Hepatocyte (in vitro differentiated cells): ENCODE results near the gene CDH4. TPM values are rescaled to one million over a fixed set of nuclear protein-coding genes. Genes with fewer than 3 reads are reported as not detected.

Experiments
- DNase-seq: peaks from one replicate; pipeline ENCODE4 v3.0.0-alpha.2; 2016; ENCODE audit warnings: low spot score
- H2AFZ ChIP-seq: fragments of 200-600 bp; sonication (generic); 2 replicates; pipeline ENCODE4 v1.6.0; 2016; ENCODE audit warnings: antibody characterized with exemption, mild to moderate bottlenecking
- H3K27ac ChIP-seq: fragments of 200-600 bp; sonication (generic); 2 replicates; pipeline ENCODE4 v1.5.1; 2016; ENCODE audit warnings: mild to moderate bottlenecking
- H3K27me3 ChIP-seq: fragments of 200-600 bp; sonication (generic); 2 replicates; pipeline ENCODE4 v1.6.1; 2016
- H3K36me3 ChIP-seq: fragments of 200-600 bp; sonication (generic); replicated peaks from 2 replicates; pipeline ENCODE4 v1.5.1; 2016; ENCODE audit warnings: low read depth; ENCODE audit not compliant: insufficient read depth
- H3K4me1 ChIP-seq: fragments of 200-600 bp; sonication (generic); 2 replicates; pipeline ENCODE4 v1.5.1; 2016; ENCODE audit warnings: mild to moderate bottlenecking, moderate library complexity; ENCODE audit not compliant: insufficient read depth
- H3K4me2 ChIP-seq: fragments of 200-600 bp; sonication (generic); 2 replicates; pipeline ENCODE4 v1.6.0; 2016
- H3K4me3 ChIP-seq: fragments of 200-600 bp; sonication (generic); 2 replicates; pipeline ENCODE4 v1.5.1; 2016; ENCODE audit warnings: mild to moderate bottlenecking
- H3K79me2 ChIP-seq: fragments of 200-600 bp; sonication (generic); 2 replicates; pipeline ENCODE4 v1.6.0; 2017; ENCODE audit warnings: mild to moderate bottlenecking
- H3K9me2 ChIP-seq: fragments of 200-600 bp; sonication (generic); replicated peaks from 2 replicates; pipeline ENCODE4 v1.6.0; 2017; ENCODE audit warnings: mild to moderate bottlenecking; ENCODE audit not compliant: insufficient read depth
- H3K9me3 ChIP-seq: fragments of 200-600 bp; sonication (generic); 2 replicates; pipeline ENCODE4 v1.5.1; 2016; ENCODE audit warnings: low read depth, mild to moderate bottlenecking
- H4K20me1 ChIP-seq: fragments of 200-600 bp; sonication (generic); 2 replicates; pipeline ENCODE4 v1.6.0; 2016; ENCODE audit warnings: mild to moderate bottlenecking; ENCODE audit not compliant: insufficient read depth, poor library complexity, severe bottlenecking
- CTCF ChIP-seq: fragments of 200-600 bp; sonication (generic); IDR thresholded peaks from 2 replicates; pipeline ENCODE4 v1.5.1; 2016; ENCODE audit warnings: antibody characterized with exemption, mild to moderate bottlenecking; ENCODE audit not compliant: poor library complexity
- EZH2 ChIP-seq: fragments of 200-600 bp; sonication (generic); IDR thresholded peaks from 2 replicates; pipeline ENCODE4 v1.6.1; 2016; ENCODE audit warnings: antibody characterized with exemption, mild to moderate bottlenecking, borderline replicate concordance
- EZH2phosphoT487 ChIP-seq: fragments of 200-600 bp; sonication (generic); IDR thresholded peaks from one replicate; pipeline ENCODE4 v1.6.1; 2018; ENCODE audit warnings: antibody characterized with exemption, mild to moderate bottlenecking, low read depth, moderate library complexity; ENCODE audit not compliant: unreplicated experiment, severe bottlenecking
- WGBS: methylation state at CpG from one replicate; pipeline ENCODE4 v1.1.6; 2016; ENCODE audit warnings: low lambda C conversion rate; ENCODE audit errors: missing lambda C conversion rate; 5-methylcytosine and 5-hydroxymethylcytosine counted together
- polyA plus RNA-seq: library from polyadenylated mRNA; unstranded; fragments of >200 nt; fragmentation: Nextera tagmentation; extraction: Ambion mirVana; gene quantifications from 2 replicates; pipeline ENCODE4 v1.2.1, GENCODE V29; 2016
- total RNA-seq: library from RNA; depleted of rRNA; stranded (reverse); fragments of >200 nt; gene quantifications from 2 replicates; pipeline ENCODE4 v1.2.3, GENCODE V29; 2014

CDH4 gene
- total and polyA plus RNA-seq, 2 experiments from 2014 or later, result 0.53 to 0.73 TPM

GRCh38 chr20:61932199-61932592 lies 680.1 kb downstream of the CDH4 start:
- no peak for DNase-seq
- TF ChIP-seq EZH2, result no peak
- TF ChIP-seq CTCF, result no peak
- no peak for TF ChIP-seq EZH2phosphoT487
- H3K27me3 ChIP-seq, result no peaks in the 10 kb centered on the region
- H3K79me2 ChIP-seq, result no peaks in the 10 kb centered on the region
- H3K4me3 ChIP-seq, result no peak overlapping the region
- no peaks in the 10 kb centered on the region for H3K9me2 ChIP-seq
- WGBS, result 97% methylated on average over 9 of the region's 9 CpGs
- H3K4me1 ChIP-seq, result no peaks in the 10 kb centered on the region
- no peak overlapping the region for H2AFZ ChIP-seq
- H3K27ac ChIP-seq, result no peak overlapping the region
- no peaks in the 10 kb centered on the region for H3K36me3 ChIP-seq
- H3K4me2 ChIP-seq, result no peak overlapping the region
- no peaks in the 10 kb centered on the region for H3K9me3 ChIP-seq
- H4K20me1 ChIP-seq, result no peaks in the 10 kb centered on the region

DNA sequence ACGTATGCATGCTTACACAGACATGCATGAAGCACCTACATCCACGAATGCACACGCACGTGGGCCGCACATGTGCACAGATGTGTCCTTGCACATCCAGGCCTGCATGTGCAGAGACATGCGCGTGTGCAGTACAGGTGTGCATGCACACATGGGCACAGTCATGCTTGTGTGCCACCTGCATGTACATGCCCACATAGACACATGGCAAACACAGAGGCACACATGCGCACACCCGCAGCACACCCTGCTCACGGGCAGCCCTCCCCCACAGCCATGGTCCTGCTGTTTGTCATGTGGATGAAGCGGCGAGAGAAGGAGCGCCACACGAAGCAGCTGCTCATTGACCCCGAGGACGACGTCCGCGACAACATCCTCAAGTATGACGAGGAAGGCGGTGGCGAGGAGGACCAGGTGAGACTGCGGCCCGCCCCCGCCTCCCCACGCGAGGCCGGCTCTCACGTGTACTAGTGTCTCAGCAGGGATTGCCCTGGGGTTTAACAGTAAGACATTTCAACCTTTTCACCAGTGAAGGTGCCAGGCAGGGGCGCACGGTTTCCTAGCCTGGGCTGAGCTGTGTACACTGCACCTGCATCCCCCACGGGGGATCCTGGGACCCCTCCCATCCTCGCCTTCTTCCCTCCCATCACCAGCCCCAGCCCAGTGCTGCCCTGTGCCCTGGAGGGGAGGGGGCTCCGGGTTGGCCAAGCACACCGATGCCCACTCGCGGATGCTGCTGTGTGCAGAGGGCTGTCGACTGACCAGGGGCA lies 680.8 kb downstream of the CDH4 start:
- 94% methylated on average over 38 of the region's 38 CpGs for WGBS
- no peaks in the 10 kb centered on the region for H3K27me3 ChIP-seq
- H3K27ac ChIP-seq, result no peak overlapping the region
- no peak overlapping the region for H2AFZ ChIP-seq
- no peak overlapping the region for H3K4me2 ChIP-seq
- no peak overlapping the region for H3K4me3 ChIP-seq
- DNase-seq, result no peak
- TF ChIP-seq CTCF (no peak), EZH2 (no peak), EZH2phosphoT487 (no peak)
- H3K9me3 ChIP-seq, result no peaks in the 10 kb centered on the region
- no peaks in the 10 kb centered on the region for H3K4me1 ChIP-seq
- H4K20me1 ChIP-seq, result no peaks in the 10 kb centered on the region
- H3K36me3 ChIP-seq, result no peaks in the 10 kb centered on the region
- H3K79me2 ChIP-seq, result no peaks in the 10 kb centered on the region
- H3K9me2 ChIP-seq, result no peaks in the 10 kb centered on the region

- no peaks in the 10 kb centered on the region for H4K20me1 ChIP-seq
- no peak overlapping the region for H3K4me2 ChIP-seq
- 80% methylated on average over 9 of the region's 17 CpGs for WGBS
- no peaks in the 10 kb centered on the region for H3K4me1 ChIP-seq
- no peaks in the 10 kb centered on the region for H3K9me3 ChIP-seq
- H3K9me2 ChIP-seq, result no peaks in the 10 kb centered on the region
- no peak for DNase-seq
- no peak overlapping the region for H3K4me3 ChIP-seq
- H3K27ac ChIP-seq, result no peak overlapping the region
- no peaks in the 10 kb centered on the region for H3K79me2 ChIP-seq
- H3K36me3 ChIP-seq, result no peaks in the 10 kb centered on the region
- no peaks in the 10 kb centered on the region for H3K27me3 ChIP-seq
- no peak overlapping the region for H2AFZ ChIP-seq
- TF ChIP-seq CTCF (no peak), EZH2phosphoT487 (no peak), EZH2 (no peak)
Measured at GRCh38 chr20:61933481-61933950, 681.5 kb downstream of the CDH4 start.
